IPS-NIHi11 (cell line): ENCODE measurements around the gene MYO15B.
"Not testable (repeated sequence)": the region's sequence is repeated elsewhere in the genome, so short reads cannot be mapped to it uniquely, and the experiment has no call there.

Source experiments
- DNase-seq: peaks from one replicate; pipeline ENCODE4 v3.0.0; 2012; ENCODE audit warnings: mixed read lengths, low spot score

MYO15B gene

DNA sequence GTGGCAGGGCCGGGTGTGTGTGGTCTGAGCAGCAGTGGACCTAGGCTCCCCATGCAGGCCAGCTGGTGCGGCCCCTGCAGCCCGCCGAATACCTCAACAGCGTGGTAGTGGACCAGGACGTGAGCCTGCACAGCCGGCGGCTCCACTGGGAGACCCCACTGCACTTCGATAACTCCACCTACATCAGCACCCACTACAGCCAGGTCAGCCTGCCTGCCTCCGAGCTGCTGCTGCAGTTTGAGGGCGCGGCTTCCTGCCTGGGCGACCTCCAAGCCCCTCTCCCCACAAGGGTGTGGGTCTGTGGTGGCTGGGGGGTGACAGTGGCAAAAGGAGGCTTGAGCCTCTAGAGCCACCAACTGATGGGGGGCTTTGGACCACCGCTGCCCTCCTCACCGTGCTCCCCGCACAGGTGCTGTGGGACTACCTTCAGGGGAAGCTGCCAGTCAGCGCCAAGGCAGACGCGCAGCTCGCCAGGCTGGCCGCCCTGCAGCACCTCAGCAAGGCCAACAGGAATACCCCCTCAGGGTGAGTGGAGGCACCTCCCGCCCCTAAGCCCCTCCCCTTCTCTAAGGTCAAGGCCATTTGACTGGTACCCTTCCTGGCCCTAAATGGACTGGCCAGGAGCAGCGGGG, 37.2 kb downstream of the MYO15B start:
- no peak for DNase-seq

DNA sequence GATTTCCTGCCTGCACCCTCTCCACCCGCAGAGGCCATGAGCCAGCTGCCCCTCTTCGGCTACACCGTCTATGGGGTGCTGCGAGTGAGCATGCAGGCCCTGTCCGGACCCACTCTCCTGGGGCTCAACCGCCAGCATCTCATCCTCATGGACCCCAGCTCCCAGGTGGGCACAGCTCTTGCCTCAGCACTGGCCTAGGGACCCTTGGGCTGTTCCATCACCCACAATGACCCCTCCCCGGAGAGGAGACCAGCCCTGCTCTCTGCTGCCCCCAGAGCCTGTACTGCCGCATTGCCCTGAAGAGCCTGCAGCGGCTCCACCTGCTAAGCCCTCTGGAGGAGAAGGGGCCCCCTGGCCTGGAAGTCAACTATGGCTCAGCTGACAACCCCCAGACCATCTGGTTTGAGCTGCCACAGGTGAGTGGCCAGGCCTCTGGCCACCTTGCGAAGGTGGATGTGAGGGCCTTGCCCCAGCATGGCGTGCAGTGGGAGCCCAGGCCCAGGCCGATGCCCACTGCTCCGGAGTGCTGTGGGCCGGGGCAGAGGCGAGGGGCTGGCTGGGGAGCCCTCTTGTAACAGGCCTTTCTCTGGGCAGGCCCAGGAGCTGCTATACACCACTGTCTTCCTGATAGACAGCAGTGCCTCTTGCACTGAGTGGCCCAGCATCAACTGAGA, 38.4 kb downstream of the MYO15B start:
- peak; percentile 91 for DNase-seq

GRCh38 chr17:75626496-75627038, 39.0 kb downstream of the MYO15B start:
- no peak for DNase-seq

DNA sequence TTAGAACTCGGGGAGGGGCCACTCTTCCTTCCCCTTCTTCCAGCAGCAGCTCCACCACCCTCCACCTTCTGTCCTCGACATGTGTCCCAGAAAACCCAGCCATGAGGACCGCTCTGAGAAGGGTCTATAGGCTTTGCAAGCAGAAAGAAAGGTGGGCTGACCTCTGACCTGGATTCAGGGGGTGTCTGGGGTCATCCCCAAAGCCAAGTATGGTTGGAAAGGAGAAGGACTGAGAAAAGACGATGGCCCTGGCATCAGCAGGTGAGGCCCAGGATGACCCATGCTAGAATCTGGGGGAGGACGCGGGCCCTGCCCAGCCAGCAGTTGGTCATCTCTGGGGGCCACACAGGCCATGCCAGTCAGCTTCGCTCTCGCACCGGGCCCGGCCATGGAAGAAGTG, 39.5 kb downstream of the MYO15B start:
- no peak for DNase-seq

GRCh38 chr17:75628425-75628824, 40.8 kb downstream of the MYO15B start:
- no peak for DNase-seq

- DNase-seq = no peak
These were observed 41.6 kb downstream of the MYO15B start for GRCh38 chr17:75629157-75629556.

- no peak for DNase-seq
These were observed 42.7 kb downstream of the MYO15B start for GRCh38 chr17:75630071-75630917.

DNA sequence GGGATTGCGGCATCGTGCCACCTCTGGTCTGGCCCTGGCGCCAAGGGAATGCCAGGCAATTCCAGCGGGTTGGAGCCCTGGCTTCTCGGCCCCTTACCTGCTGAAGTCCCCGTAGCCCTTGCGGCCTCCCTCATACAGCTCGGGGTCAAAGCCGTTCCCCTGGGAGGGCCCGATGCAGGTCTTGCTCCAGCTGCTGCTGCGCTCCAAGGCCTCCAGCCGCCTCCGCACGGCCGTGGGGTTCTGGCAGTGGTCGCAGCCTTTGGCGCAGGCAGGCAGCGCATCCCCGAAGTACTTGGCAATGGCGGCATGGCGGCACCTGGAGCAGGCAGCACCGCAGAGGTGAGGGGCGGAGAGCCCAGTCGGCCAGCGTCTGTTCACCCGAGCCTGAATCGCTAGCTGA, 43.8 kb downstream of the MYO15B start:
- no peak for DNase-seq

- DNase-seq = no peak
These were observed 44.8 kb downstream of the MYO15B start for GRCh38 chr17:75632428-75632827.

- peak; percentile 96 for DNase-seq
These were observed 45.4 kb downstream of the MYO15B start, which contains the start of gene SMIM5 for GRCh38 chr17:75632863-75633485. SMIM5 (plus strand) TSS chr17:75633434; CDS start chr17:75640202, 6,768 bp downstream.

GRCh38 chr17:75633486-75634375, 46.1 kb downstream of the MYO15B start:
- peak; percentile 98 for DNase-seq

DNA sequence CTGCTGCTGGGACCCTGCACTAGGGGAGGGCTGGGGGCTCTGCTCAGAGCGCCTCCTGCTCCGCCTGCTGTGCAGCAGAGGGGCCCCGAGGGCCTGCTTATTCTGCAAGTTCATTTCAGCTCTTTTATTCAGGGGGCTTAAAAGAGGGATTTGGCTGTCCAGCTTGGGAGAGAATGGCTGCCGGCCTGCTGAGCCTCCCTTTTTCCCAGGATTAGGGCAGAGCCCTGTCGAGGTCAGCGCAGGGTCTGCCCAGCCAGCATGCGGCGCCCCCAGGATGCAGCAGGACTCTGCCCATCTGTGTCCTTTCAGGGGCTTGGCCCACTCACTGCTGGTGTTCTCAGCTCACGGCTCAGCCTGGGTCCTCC, 46.8 kb downstream of the MYO15B start:
- DNase-seq = no peak

- DNase-seq = no peak
These were observed 47.4 kb downstream of the MYO15B start for GRCh38 chr17:75634754-75635609.

GRCh38 chr17:75635610-75636202, 48.1 kb downstream of the MYO15B start:
- no peak for DNase-seq

DNA sequence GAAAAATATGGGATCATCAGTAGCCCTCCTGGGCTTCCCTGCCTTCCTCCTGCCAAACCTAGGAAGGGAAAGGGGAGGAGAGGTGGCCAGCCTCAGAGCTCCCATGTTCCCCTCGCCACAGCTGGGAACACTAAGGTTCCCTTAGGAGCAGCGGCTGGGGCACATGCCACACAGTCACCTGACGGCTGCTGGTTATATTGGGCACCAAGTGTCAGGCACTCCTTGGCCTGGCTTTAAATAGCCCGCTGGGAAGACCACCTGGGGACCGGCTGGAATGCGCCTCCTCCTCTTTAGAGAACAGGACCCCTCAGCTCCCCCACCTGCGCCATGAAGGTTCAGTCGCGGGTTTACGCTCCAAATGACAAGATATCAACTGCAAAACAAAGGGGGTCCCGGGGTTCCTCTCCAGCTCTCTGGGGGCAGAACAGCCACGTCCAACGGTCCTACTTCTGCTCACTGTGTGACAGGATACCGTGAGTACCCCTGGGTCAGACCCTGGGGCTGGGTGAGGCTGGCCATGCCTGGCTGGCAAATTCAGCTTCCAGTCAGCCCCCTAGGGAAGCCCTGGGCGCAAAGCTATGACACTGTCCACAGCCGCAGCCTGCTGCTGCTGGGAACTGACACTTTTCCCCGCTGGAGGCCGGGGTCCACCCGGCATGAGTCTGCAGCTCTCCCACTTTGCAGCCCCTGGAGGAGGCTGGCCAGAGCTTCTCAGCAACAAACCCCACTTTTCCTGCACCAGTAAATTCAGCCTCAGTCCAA, 49.0 kb downstream of the MYO15B start:
- no peak for DNase-seq

DNA sequence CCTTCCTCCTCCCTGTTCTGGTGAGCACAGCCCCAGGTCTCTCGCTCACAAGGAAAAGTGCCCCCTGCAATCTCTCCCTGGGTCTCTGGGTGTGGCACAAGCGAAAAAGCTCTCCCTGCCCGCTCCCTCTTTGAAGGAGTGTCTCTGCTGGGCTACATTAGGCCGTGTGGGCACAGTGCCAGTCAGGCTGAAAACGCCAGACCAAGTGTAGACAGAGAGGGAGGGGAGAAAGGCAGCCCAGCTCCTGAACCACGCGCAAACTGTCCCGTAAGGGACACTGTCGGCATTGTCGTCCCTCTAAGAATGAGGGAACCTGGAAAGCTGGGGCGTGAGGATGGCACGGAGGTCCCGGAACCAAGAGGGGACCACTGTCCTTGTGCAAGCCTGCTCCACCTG, 49.5 kb downstream of the MYO15B start:
- no peak for DNase-seq

DNA sequence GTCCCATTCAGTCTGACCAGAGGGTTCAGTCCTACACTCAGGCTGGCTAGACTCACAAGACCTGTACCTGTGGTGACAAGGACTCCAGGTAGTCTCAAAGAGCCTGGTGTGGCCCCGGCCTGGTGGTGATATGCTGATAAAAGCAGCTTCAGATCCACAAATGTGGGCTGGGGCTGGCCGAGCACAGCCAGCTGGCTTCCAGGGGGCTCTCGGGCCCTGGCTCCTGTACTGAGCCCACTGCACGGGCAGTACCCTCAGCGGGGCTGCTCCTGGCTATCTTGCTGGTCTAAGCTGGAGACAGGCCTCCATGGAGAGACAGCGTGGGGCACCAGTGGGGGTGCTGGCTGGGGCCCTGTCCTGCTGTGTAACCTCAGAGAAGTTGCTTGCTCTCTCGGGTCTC, 50.0 kb downstream of the MYO15B start:
- DNase-seq = no peak

GRCh38 chr17:75638039-75638438, 50.4 kb downstream of the MYO15B start:
- DNase-seq = not testable (repeated sequence)

DNA sequence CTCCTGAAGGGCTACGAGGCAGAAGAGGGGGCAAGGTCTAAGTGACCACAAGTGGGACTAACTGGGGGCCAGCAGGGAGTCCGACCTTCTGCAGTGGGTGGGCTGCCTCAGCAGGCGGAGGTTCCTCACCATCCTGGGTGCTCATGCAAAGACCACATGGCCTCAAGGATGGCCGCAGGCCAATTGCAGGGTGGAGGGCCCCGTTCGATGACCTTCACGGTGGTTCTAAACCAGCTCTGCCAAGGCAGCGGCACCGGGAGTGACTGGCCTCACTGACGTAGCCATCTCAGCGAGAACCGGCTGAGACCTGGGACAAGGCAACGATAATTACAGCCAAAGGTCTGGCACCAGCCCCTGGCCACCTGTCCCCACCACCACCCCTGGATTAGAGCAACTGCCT, 51.3 kb downstream of the MYO15B start:
- DNase-seq = no peak
